Right forelimb (tissue), 1 donor: ENCODE measurements around the gene SLC2A10.

ENCODE experiments used
- DNase-seq: peaks from one replicate; pipeline ENCODE4 v3.0.0-alpha.2; 2018

SLC2A10 gene

GRCh38 chr20:46703435-46703834 lies 6.0 kb upstream of the SLC2A10 start:
- DNase-seq, result no peak

- DNase-seq, result no peak
Observed at GRCh38 chr20:46704714-46705377, 4.6 kb upstream of the SLC2A10 start.

- DNase-seq, result no peak
Observed at GRCh38 chr20:46705378-46705729, 4.1 kb upstream of the SLC2A10 start.

GRCh38 chr20:46706242-46706641 lies 3.2 kb upstream of the SLC2A10 start:
- no peak for DNase-seq

- peak; percentile 36 for DNase-seq
Observed at GRCh38 chr20:46708172-46708860, 1.1 kb upstream of the SLC2A10 start.

DNA sequence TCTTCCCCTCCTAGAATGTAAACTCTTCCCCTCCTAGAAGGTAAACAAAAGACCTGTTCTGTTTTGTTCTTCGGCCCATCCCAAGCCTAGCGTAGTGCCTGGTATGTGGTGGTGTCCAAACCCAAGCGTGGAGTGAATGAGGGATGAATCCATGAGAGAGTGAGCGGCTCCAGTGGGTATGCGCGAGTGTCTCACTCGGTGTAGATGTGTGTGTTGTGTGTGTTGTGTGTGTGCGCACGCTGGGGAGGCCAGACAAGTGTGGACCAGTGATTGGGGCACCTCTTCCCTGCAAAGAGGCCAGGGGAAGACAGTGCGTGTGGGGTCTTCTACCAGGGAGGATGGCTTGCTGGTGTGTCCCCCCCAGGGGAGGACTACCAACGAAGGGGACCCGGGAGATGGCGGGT lies 392 bp upstream of the SLC2A10 start:
- no peak for DNase-seq

DNA sequence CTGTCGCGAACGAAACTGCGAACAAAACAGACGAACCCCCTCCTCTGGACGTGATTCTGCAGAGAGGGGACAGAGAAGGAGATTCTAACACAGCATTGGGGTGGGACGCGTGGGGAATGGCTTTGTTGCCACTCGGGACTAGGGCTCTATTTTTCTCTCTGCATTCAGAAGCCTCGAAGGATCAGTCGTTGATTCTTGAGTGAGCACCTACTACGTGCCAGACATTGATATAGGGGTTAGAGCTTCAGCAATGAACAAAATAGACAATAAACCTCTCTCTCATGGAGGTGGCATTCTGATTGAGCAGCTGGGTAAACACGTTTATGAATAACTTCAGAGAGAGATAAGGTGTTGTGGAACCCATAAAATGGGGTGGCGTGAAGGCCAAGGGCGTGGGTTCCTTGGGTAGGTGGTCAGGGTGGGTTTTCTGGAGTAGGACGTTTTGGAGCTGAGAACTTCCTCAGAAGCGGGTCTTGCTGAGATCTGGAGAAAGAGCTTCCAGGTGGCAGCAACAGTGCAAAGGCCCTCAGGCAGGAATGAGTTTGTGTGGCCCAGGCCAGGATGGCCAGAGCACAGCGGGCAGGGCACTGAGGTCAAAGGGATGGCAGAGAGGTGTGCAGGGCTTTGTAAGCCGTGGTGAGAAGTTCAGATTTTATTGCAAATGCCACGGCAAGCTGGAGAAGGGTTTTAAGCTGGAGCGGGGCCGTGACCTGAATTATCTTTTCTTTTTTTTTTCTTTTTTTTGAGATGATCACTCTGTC lies 884 bp downstream of the SLC2A10 start:
- DNase-seq, result no peak

DNA sequence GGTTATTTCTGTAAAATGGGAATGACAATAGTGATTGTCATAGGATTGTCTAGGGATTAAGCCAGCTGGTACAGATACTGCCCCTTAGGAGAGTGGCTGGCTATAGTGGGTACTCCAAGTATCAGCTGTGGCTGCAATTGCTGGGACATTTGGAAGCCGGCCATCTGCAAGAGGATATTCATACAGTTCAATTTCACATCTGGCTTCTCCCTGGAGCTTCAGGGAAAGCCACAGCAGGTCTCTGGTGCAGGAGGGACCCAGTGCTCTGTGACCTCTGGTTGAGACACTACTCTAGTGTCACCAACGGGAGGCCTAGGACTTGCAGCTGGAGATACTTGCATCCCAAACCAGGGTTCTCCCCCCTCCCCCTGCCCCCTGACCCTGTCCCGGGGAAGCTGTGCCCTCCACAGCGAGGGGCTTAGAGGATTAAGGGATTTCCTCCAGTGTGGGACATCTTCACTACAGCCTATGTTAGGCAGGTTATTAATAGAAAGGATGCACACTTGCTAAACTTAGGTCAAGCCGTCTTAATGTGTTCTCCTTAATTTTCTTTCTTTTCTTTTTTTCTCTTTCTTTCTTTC lies 2.7 kb downstream of the SLC2A10 start:
- peak; percentile 42 for DNase-seq

DNA sequence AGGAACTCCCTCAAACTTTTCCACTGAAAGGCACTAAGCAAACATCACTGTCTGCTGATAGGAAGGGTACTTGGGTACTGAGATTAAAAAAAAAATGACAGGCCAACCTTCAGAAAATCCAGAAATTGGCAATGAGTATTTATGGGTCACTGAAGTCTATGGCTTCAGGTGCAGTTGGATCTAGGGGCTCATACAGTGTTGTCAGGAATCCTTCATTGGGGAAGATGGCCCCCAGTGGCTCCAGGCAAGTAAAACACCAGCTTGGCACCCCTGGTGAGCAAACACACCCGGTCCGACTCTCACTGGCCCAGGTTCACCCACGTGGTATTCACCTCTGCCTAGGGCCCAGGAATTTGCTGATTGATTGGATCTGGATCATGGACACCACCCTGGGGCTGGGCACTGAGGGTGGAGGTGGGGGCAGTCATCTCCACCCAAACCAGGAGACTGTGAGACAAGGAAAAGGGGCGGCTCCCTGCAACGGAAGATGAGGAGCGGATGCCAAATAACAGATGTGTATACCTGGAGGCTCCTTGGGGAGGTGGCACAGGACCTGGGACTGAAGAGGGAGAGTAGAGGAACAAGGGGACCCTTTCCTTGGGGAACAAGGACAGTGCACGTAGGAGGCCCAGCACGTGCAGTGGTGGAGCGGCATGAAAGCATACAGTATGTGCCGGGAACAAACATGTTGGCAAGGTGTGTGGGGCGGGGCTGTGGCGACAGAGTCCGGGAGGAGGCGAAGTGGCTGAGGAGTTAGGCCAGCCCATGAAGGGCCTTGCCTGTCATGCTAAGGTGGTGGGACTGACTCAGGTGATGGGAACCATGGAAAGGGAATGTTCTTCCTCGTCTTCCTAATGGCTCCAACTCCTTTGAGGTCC lies 4.7 kb downstream of the SLC2A10 start:
- DNase-seq, result no peak

DNA sequence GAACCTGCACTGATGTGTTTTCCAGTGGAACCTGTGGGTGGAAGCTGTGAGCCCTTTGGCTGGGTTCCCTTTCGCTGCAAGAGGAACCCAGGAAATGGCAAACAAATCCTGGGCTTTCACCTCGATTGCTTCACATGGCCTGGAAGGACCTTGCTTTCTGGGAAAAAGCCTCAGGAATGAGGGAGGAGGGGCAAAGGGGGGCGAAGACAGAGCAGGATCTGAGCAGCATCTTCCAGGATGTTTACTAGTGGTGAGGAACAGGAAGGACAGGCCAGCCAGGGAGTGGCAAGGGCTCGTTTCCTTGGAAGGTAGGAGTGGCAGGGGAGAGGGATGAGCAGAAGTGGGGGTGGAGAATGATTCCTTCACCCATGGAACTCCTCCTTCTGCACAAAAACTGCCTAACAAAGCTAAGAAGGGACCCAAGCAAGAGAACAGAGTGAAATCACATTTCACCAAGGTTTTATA lies 5.9 kb downstream of the SLC2A10 start:
- no peak for DNase-seq

- DNase-seq, result no peak
Observed at GRCh38 chr20:46717818-46718541, 8.5 kb downstream of the SLC2A10 start.

- DNase-seq, result no peak
Observed at GRCh38 chr20:46720019-46720418, 10.6 kb downstream of the SLC2A10 start.

- no peak for DNase-seq
Observed at GRCh38 chr20:46720776-46721425, 11.5 kb downstream of the SLC2A10 start.

DNA sequence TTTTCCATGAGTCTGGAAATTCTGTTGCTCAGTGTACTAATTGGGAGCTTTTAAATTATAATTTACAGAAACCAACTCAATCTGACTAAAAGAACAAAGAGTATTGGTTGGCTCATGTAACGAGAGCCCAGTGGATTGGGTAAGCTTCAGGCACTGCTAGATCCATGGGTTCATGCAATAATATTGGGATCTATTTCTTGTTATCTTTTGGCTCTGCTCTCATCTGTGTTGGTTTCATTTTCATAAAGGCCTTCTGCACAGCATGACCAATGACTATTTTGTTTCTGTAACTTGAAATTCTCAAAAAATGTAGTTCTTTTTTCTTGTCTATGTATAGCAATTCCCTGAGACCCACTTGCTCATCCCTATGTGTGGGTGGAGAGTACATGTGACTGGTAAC lies 12.0 kb downstream of the SLC2A10 start:
- DNase-seq, result no peak

GRCh38 chr20:46722450-46722849 lies 13.0 kb downstream of the SLC2A10 start:
- DNase-seq, result no peak

DNA sequence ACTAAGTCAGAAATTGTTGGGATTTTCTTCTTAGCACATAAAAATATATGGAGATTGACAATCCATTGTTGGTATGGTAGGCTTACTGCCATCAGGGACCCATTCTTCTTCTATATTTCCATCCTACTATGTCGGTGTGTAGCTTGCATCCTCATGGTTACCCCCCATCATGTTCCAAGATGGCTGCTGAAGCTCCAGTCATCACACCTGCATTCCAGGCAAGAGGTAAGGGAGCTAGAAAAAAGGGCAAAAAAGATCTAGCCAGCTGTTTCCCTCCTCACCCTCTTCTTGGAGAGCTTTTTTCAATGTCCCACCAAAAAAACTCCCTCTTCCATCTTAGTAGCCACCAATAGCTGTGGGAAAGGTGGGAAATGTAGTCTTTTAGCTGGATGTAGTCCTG lies 13.6 kb downstream of the SLC2A10 start:
- DNase-seq, result no peak

DNA sequence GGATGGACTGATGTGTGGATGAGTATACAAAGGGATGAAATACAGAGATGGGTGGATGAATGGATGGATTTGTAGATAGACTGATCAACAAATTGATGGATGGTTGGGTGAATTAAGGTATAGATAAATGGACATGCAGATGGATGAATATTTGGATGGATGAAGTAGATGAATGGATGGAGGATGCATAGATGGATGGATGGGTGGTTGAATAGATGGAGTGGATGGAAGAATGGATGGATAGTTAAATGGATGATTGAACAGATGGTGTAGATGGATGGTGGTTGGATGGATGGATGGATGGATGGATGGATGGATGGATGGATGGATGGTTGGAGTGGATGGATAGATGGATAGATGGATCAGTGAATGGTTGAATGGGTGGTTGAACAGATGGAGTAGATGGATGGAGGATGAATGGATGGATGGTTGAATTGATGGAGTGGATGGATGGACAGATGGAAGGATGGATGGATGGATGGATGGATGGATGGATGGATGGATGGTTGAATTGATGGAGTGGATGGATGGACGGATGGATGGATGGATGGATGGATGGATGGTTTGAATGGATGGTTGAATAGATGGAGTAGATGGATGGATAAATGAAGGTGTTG lies 15.0 kb downstream of the SLC2A10 start:
- no peak for DNase-seq

DNA sequence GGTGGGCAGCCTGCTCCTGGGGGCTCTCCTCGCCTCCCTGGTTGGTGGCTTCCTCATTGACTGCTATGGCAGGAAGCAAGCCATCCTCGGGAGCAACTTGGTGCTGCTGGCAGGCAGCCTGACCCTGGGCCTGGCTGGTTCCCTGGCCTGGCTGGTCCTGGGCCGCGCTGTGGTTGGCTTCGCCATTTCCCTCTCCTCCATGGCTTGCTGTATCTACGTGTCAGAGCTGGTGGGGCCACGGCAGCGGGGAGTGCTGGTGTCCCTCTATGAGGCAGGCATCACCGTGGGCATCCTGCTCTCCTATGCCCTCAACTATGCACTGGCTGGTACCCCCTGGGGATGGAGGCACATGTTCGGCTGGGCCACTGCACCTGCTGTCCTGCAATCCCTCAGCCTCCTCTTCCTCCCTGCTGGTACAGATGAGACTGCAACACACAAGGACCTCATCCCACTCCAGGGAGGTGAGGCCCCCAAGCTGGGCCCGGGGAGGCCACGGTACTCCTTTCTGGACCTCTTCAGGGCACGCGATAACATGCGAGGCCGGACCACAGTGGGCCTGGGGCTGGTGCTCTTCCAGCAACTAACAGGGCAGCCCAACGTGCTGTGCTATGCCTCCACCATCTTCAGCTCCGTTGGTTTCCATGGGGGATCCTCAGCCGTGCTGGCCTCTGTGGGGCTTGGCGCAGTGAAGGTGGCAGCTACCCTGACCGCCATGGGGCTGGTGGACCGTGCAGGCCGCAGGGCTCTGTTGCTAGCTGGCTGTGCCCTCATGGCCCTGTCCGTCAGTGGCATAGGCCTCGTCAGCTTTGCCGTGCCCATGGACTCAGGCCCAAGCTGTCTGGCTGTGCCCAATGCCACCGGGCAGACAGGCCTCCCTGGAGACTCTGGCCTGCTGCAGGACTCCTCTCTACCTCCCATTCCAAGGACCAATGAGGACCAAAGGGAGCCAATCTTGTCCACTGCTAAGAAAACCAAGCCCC lies 16.0 kb downstream of the SLC2A10 start:
- DNase-seq, result no peak

- DNase-seq, result no peak
Observed at GRCh38 chr20:46731770-46732169, 22.3 kb downstream of the SLC2A10 start.

GRCh38 chr20:46735436-46735835 lies 26.0 kb downstream of the SLC2A10 start:
- DNase-seq, result no peak
